HG02870 (cell line): ENCODE data around the gene LRP4.
"Not testable (repeated sequence)": the region's sequence is repeated elsewhere in the genome, so short reads cannot be mapped to it uniquely, and the experiment has no call there.

Source experiments
- ATAC-seq: cut with Tn5 transposase; IDR thresholded peaks from one replicate; pipeline ENCODE4 v1.9.1; 2021; ENCODE audit warnings: mild to moderate bottlenecking, moderate library complexity; ENCODE audit not compliant: unreplicated experiment

Gene LRP4, protein sequence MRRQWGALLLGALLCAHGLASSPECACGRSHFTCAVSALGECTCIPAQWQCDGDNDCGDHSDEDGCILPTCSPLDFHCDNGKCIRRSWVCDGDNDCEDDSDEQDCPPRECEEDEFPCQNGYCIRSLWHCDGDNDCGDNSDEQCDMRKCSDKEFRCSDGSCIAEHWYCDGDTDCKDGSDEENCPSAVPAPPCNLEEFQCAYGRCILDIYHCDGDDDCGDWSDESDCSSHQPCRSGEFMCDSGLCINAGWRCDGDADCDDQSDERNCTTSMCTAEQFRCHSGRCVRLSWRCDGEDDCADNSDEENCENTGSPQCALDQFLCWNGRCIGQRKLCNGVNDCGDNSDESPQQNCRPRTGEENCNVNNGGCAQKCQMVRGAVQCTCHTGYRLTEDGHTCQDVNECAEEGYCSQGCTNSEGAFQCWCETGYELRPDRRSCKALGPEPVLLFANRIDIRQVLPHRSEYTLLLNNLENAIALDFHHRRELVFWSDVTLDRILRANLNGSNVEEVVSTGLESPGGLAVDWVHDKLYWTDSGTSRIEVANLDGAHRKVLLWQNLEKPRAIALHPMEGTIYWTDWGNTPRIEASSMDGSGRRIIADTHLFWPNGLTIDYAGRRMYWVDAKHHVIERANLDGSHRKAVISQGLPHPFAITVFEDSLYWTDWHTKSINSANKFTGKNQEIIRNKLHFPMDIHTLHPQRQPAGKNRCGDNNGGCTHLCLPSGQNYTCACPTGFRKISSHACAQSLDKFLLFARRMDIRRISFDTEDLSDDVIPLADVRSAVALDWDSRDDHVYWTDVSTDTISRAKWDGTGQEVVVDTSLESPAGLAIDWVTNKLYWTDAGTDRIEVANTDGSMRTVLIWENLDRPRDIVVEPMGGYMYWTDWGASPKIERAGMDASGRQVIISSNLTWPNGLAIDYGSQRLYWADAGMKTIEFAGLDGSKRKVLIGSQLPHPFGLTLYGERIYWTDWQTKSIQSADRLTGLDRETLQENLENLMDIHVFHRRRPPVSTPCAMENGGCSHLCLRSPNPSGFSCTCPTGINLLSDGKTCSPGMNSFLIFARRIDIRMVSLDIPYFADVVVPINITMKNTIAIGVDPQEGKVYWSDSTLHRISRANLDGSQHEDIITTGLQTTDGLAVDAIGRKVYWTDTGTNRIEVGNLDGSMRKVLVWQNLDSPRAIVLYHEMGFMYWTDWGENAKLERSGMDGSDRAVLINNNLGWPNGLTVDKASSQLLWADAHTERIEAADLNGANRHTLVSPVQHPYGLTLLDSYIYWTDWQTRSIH (N-terminal part only)

GRCh38 chr11:46918083-46918787, at the start of gene LRP4:
Gene LRP4 (minus strand): TSS chr11:46918550. CDS start chr11:46918379, 171 bp downstream.
- ATAC-seq, result no peak

DNA sequence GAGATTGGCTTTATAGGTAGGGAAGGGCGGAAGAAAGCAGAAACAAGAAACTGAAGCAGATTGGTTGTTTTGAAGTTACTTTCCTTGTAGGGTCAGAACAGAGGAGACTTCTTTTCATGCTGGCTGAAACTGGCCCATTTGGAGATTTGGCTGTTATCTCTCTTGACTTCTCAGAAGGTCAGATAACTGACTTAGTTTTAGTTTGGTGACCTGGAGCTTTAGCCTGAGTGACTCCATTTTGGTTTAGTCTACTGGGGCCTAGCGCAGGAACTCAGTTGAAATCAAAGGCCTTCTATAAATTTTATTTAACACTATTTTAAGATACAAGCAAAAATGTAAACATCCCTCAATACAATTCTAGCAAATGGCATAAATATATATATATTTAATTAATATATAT, 49.6 kb upstream of the LRP4 start:
- ATAC-seq, result no peak

GRCh38 chr11:46966773-46967172, 48.4 kb upstream of the LRP4 start:
- no peak for ATAC-seq

- ATAC-seq, result no peak
Measured at GRCh38 chr11:46963844-46964243, 45.5 kb upstream of the LRP4 start.

DNA sequence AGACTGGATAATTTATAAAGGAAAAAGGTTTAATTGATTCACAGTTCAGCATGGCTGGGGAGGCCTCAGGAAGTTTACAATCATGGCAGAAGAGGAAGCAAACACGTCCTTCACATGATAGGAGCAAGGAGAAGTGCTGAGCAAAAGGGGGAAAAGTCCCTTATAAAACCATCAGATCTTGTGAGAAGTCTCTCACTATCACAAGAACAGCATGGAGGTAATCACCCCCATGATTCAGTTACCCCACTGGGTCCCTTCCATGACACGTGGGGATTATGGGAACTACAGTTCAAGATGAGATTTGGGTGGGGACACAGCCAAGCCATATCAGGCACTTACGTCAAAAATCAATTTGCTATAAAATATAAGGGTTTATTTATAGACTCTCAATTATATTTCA, 43.5 kb upstream of the LRP4 start:
- ATAC-seq, result not testable (repeated sequence)

GRCh38 chr11:46961041-46961440, 42.7 kb upstream of the LRP4 start:
- ATAC-seq, result no peak

DNA sequence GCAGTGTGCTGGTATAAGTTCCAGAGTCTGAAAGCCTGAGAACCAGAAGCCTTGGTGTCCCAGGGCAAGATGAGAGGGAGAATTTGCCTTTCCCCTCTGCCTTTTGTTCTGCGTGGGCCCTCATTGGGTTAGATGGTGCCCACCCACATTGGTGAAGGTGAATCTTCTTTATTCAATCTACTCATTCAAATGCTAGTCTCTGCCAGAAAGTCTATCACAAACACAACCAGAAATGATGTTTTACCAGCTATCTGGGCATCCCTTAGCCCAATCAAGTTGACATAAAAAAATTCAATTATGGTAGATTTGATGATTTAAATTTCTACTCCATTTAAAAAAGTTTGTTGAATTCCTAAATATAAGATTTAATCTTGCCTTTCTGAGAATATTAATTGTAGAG, 40.4 kb upstream of the LRP4 start:
- no peak for ATAC-seq

- no peak for ATAC-seq
Measured at GRCh38 chr11:46953093-46953492, 34.7 kb upstream of the LRP4 start.

DNA sequence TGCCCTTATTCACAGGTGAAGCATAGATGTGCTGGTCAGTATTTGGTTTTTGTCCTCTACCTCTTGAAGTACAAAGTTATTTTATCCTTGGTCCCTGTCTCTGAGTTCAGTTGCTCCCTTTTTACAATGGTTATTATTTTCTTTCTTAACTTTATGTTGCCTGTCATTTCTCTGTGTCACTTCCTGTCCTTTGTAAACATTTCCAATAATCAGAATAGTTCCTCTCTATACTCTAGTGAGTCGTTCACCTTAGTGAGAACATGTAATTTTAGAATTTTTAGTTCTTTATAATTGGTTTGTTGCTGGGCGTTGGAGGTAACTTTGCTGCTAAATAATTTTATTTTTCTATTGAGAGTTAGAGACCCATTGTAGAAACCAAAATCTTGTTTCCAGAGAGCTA, 34.2 kb upstream of the LRP4 start:
- no peak for ATAC-seq

DNA sequence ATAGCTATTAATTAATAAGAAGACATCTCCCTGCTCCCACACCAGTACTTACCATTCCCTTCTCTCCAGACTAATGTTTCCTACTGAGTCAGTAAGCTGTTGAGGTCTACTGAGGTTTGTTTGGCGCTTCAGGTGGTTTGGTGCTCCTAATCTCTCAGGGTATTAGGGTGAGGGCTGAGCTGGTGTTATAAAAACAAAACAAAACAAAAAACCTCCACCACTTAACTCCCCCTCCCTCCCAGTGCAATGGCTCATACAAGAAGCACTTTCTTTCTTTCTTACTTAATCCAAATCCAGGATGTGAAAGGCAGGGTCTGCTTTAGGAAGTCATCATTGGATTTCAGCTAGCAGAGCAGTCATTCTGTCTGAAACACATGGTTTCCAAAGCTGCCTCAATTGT, 33.5 kb upstream of the LRP4 start:
- no peak for ATAC-seq

DNA sequence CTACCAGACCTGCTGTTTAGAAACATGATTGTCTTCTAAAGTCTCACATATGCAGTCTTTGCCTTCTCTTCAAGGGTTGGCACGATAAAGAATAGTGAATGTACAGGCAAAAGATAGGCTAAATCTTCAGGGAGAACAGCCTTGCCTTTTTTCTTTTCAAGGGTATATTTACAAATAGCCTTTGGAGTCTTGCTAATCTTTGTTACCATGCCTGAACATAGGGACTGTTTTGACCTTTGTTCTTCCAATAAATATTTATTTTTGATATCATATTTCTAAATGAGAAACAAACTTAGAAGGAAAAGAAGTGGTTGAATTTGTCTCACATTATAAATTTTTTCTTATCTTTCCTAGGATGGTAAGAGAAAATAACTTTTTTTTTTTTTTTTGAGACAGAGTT, 30.9 kb upstream of the LRP4 start:
- no peak for ATAC-seq

- ATAC-seq, result no peak
Measured at GRCh38 chr11:46948378-46949131, 30.2 kb upstream of the LRP4 start.

DNA sequence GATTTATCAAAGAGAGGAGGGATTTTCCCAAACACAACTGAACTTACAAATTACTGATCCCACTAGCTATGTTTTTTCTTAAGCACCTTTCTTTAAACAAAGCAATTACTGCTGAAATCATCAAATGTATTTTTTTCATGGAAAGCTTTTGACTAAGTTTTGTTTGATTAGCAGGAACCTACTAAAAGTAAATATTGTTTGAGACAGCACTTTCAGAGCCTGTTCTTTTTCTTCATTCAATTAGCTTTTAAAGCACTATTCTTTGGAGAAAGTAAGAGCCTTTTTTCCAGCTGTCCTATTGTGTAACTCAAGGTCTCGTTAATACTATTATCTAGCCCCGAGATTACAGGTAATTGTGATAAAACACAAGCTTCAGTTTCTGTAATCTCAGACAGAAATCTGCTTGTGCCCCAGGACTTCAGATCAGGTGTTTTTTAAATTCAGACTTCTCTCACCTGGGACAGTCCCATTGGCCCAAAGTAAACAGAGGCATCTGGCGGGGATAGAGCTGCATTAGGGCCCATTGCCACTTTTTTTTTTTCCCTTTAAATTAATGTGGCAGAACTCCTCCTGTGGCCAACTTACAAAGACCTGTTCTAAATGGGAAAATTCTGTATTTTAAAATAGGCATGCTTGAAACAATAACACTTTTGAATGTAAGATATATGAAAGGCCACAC, 29.2 kb upstream of the LRP4 start:
- no peak for ATAC-seq

GRCh38 chr11:46944356-46945075, 26.2 kb upstream of the LRP4 start:
- ATAC-seq, result no peak

DNA sequence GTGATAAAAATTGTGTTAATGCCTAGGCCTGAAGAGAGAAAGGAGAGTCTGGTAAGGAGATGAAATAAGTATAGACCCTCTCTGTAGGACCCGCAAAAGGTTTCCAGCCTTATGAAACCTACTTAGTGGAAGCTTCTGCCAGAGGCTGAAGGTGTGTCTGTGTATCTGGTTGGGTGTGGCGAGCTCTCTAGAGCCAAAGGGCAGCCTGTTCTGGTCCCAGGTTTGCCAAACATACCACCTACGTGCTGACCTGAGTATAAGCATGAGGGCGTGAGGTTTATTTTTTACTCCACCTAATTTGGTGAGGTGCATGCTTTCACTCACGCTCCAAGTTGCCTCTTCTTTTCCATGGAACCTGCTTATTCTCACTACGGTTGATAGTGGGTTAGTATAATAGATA, 23.8 kb upstream of the LRP4 start:
- ATAC-seq, result no peak

DNA sequence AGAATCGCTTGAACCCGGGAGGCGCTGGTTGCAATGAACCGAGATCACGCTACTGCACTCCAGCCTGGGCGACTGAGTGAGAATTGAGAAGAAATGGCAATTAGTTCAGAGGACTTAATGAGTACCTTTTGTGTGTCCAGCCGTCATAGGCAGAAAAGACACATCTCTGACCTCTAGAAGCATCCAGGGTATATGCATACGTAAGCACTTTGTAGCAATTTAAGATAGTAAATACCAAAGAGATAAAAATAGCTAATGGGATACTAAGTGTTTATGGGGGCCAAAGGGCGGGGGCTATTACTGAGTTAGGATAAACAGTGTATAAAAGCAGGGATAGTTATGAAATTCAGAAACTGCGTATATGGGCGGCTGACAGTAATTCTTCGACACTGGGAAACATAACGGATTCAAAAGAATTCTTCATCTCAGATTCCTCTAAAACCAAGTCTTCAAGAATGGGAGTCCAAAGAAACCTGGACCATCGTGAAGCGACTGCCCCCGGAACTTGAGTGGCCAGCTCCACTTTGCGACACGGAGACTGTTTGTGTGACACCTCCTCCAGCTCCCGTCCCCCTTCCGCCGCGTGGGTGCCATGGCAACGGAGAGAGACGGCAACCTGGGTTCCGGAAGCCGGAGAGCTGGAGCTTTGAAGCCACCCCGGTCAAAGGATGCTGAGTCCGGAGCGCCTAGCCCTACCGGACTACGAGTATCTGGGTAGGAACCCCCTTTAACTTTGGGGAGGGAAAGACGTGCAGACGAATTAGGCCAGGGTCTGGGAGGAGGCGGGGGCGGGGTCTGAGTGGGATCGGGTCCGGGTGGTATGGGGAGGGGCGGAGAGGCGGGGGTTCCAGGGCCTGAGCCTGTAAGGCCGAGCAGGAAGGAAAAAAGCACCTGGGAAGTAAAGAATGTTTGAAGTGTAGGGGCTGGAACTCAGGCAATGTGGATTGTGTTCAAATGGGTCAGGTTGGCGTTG, 18.1 kb upstream of the LRP4 start, which contains the start of gene CSTPP1:
TSS of gene CSTPP1 (plus strand) at position 624 of the 973 bp plus-strand sequence. CDS start at position 669, 45 bp downstream.
- peak; percentile 93 for ATAC-seq

GRCh38 chr11:46930089-46930488, 11.7 kb upstream of the LRP4 start:
- no peak for ATAC-seq
